Keratinocyte (primary cell): ENCODE results near the gene CFAP57.

Source experiments
- EZH2 ChIP-seq: IDR thresholded peaks from one replicate; pipeline ENCODE4 v1.6.1; 2012; ENCODE audit warnings: inconsistent platforms, mild to moderate bottlenecking, low read length, moderate library complexity
- TF ChIP-seq, protein P1 (sequence below), 3 experiments: IDR thresholded peaks in 1 of 3; conservative IDR thresholded peaks in 1 of 3; optimal IDR thresholded peaks in 1 of 3; 2 replicates in 2 of 3; 3 replicates in 1 of 3; pipeline versions ENCODE3 to v1.5.1; 2011; ENCODE audit warnings: low read length in 3 of 3, mild to moderate bottlenecking in 3 of 3, moderate library complexity in 2 of 3, control low read depth in 1 of 3, inconsistent platforms in 1 of 3; ENCODE audit not compliant: insufficient read depth in 2 of 3; ENCODE audit errors: extremely low read depth in 1 of 3

DNA sequence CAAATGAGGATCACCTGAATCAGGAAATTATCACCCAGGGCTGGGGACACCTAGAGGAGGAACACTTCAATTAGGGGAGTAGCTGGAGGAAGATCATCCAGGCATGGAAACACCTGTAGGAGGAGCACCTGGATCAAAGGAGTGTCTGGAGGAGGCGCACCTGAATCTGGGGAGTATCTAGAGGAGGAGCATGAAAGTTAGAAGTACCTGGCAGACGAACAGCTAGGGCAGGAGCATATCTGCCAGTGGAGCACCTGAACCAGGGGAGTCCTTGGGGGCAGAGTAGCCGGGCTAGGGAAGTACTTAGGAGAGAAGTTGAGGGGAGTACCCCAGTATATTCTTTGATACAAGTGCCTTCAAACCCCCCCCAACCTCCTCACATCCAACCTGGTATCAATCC is 111.9 kb downstream of the CFAP57 start:
- TF ChIP-seq, protein P1, sequence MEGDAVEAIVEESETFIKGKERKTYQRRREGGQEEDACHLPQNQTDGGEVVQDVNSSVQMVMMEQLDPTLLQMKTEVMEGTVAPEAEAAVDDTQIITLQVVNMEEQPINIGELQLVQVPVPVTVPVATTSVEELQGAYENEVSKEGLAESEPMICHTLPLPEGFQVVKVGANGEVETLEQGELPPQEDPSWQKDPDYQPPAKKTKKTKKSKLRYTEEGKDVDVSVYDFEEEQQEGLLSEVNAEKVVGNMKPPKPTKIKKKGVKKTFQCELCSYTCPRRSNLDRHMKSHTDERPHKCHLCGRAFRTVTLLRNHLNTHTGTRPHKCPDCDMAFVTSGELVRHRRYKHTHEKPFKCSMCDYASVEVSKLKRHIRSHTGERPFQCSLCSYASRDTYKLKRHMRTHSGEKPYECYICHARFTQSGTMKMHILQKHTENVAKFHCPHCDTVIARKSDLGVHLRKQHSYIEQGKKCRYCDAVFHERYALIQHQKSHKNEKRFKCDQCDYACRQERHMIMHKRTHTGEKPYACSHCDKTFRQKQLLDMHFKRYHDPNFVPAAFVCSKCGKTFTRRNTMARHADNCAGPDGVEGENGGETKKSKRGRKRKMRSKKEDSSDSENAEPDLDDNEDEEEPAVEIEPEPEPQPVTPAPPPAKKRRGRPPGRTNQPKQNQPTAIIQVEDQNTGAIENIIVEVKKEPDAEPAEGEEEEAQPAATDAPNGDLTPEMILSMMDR (optimal IDR thresholded peaks at IDR 0.05 in 1 of 3, IDR thresholded peaks at IDR 0.05 in 1 of 3, conservative IDR thresholded peaks at IDR 0.05 in 1 of 3; ENCODE audit: extremely low read depth in 1 of 3, insufficient read depth in 2 of 3, low read length in 3 of 3): peak in 1 of 3 experiments; percentile 12
- no peak for TF ChIP-seq EZH2
